Muscle layer of colon (tissue), 2 donors: Measurements from ENCODE around the gene ANKS6.

Experiments
- H3K27ac ChIP-seq: one replicate; pipeline ENCODE4 v1.7.0; 2013; ENCODE audit warnings: low read depth, mild to moderate bottlenecking, low read length, moderate library complexity
- H3K27me3 ChIP-seq, 2 donors: one replicate each; pipeline ENCODE4 v1.7.0; 2013; ENCODE audit warnings: low read length in 2 of 2, mild to moderate bottlenecking in 2 of 2; ENCODE audit not compliant: insufficient read depth in 2 of 2, control insufficient read depth in 1 of 2
- H3K36me3 ChIP-seq: one replicate; pipeline ENCODE4 v1.7.0; 2013; ENCODE audit warnings: mild to moderate bottlenecking, low read length; ENCODE audit not compliant: insufficient read depth
- H3K4me1 ChIP-seq: one replicate; pipeline ENCODE4 v1.7.0; 2013; ENCODE audit warnings: mild to moderate bottlenecking, low read length; ENCODE audit not compliant: insufficient read depth
- H3K4me3 ChIP-seq, 2 donors: one replicate each; pipeline ENCODE4 v1.7.0; 2013; ENCODE audit warnings: low read length in 2 of 2, low read depth in 1 of 2, mild to moderate bottlenecking in 1 of 2, moderate library complexity in 1 of 2
- H3K9ac ChIP-seq: one replicate; pipeline ENCODE4 v1.7.0; 2013; ENCODE audit warnings: low read length
- H3K9me3 ChIP-seq: one replicate; pipeline ENCODE4 v1.7.0; 2013; ENCODE audit warnings: mild to moderate bottlenecking, low read length
- donor health status: abdominal sarcoma.
- donor health status: Adenocarcinoma of cecum.

ANKS6 gene

GRCh38 chr9:98721643-98722042, 74.7 kb downstream of the ANKS6 start:
- no peaks in the 10 kb centered on the region for H3K36me3 ChIP-seq
- H3K27me3 ChIP-seq: no peaks in the 10 kb centered on the region
- H3K4me1 ChIP-seq: no peaks in the 10 kb centered on the region
- H3K9ac ChIP-seq: no peak overlapping the region
- no peak overlapping the region for H3K4me3 ChIP-seq
- no peaks in the 10 kb centered on the region for H3K9me3 ChIP-seq
- no peak overlapping the region for H3K27ac ChIP-seq

- no peaks in the 10 kb centered on the region for H3K36me3 ChIP-seq
- no peak overlapping the region for H3K4me3 ChIP-seq
- H3K9ac ChIP-seq: no peak overlapping the region
- H3K9me3 ChIP-seq: no peaks in the 10 kb centered on the region
- H3K27ac ChIP-seq: no peak overlapping the region
- H3K4me1 ChIP-seq: no peaks in the 10 kb centered on the region
- H3K27me3 ChIP-seq: no peaks in the 10 kb centered on the region
These were observed 76.0 kb downstream of the ANKS6 start for GRCh38 chr9:98720402-98720801.

GRCh38 chr9:98719055-98719454, 77.3 kb downstream of the ANKS6 start:
- H3K27ac ChIP-seq: no peak overlapping the region
- H3K9ac ChIP-seq: no peak overlapping the region
- H3K27me3 ChIP-seq: no peaks in the 10 kb centered on the region
- H3K36me3 ChIP-seq: no peaks in the 10 kb centered on the region
- no peaks in the 10 kb centered on the region for H3K9me3 ChIP-seq
- H3K4me3 ChIP-seq: no peak overlapping the region
- H3K4me1 ChIP-seq: no peaks in the 10 kb centered on the region

- H3K9ac ChIP-seq: no peak overlapping the region
- no peaks in the 10 kb centered on the region for H3K4me1 ChIP-seq
- H3K4me3 ChIP-seq: no peak overlapping the region
- no peak overlapping the region for H3K27ac ChIP-seq
- no peaks in the 10 kb centered on the region for H3K36me3 ChIP-seq
- no peaks in the 10 kb centered on the region for H3K9me3 ChIP-seq
- peaks cover 9 to 16% of the 10 kb centered on the region in 2 donors for H3K27me3 ChIP-seq
These were observed 81.5 kb downstream of the ANKS6 start for GRCh38 chr9:98714833-98715232.

- H3K27me3 ChIP-seq: peaks cover 14 to 26% of the 10 kb centered on the region in 2 donors
- H3K27ac ChIP-seq: no peak overlapping the region
- H3K4me1 ChIP-seq: no peaks in the 10 kb centered on the region
- H3K4me3 ChIP-seq: no peak overlapping the region
- H3K9me3 ChIP-seq: no peaks in the 10 kb centered on the region
- no peak overlapping the region for H3K9ac ChIP-seq
- H3K36me3 ChIP-seq: no peaks in the 10 kb centered on the region
These were observed 83.4 kb downstream of the ANKS6 start for GRCh38 chr9:98712987-98713386.

- Histone ChIP-seq H3K9me3 (no peaks in the 10 kb centered on the region), H3K36me3 (no peaks in the 10 kb centered on the region), H3K9ac (no peak overlapping the region), H3K4me3 (no peak overlapping the region), H3K27ac (no peak overlapping the region), H3K4me1 (no peaks in the 10 kb centered on the region), H3K27me3 (peaks cover 23 to 51% of the 10 kb centered on the region in 2 donors)
These were observed 86.1 kb downstream of the ANKS6 start for GRCh38 chr9:98709968-98710965.

- Histone ChIP-seq H3K27me3 (peaks cover 23 to 53% of the 10 kb centered on the region in 2 donors), H3K36me3 (no peaks in the 10 kb centered on the region), H3K9ac (no peak within 1 kb of the TSS), H3K27ac (no peak within 1 kb of the TSS), H3K4me1 (no peaks in the 10 kb centered on the region), H3K9me3 (no peaks in the 10 kb centered on the region), H3K4me3 (peak within 1 kb of the TSS in 1 of 2 donors; percentile 42)
These were observed 87.1 kb downstream of the ANKS6 start, which contains the start of gene GABBR2 for GRCh38 chr9:98708933-98709911. GABBR2 (minus strand) TSS chr9:98708935; CDS start chr9:98708737, 198 bp downstream.

- H3K4me3 ChIP-seq: peak overlapping the region in 1 of 2 donors; percentile 42
- no peaks in the 10 kb centered on the region for H3K9me3 ChIP-seq
- H3K27me3 ChIP-seq: peaks cover 23 to 53% of the 10 kb centered on the region in 2 donors
- no peak overlapping the region for H3K27ac ChIP-seq
- H3K4me1 ChIP-seq: no peaks in the 10 kb centered on the region
- H3K9ac ChIP-seq: no peak overlapping the region
- no peaks in the 10 kb centered on the region for H3K36me3 ChIP-seq
These were observed 88.0 kb downstream of the ANKS6 start for GRCh38 chr9:98708103-98708932.

- H3K36me3 ChIP-seq: no peaks in the 10 kb centered on the region
- no peaks in the 10 kb centered on the region for H3K9me3 ChIP-seq
- H3K9ac ChIP-seq: no peak overlapping the region
- H3K4me1 ChIP-seq: no peaks in the 10 kb centered on the region
- H3K27ac ChIP-seq: no peak overlapping the region
- H3K27me3 ChIP-seq: peaks cover 23 to 53% of the 10 kb centered on the region in 2 donors
- no peak overlapping the region for H3K4me3 ChIP-seq
These were observed 88.9 kb downstream of the ANKS6 start for GRCh38 chr9:98707166-98708102.

- Histone ChIP-seq H3K9ac (no peak overlapping the region), H3K4me3 (no peak overlapping the region), H3K27ac (no peak overlapping the region), H3K9me3 (no peaks in the 10 kb centered on the region), H3K4me1 (no peaks in the 10 kb centered on the region), H3K36me3 (no peaks in the 10 kb centered on the region), H3K27me3 (peaks cover 23 to 57% of the 10 kb centered on the region in 2 donors)
These were observed 89.6 kb downstream of the ANKS6 start for GRCh38 chr9:98706651-98707165.
